ENCODE data around the gene POLN.

DNA sequence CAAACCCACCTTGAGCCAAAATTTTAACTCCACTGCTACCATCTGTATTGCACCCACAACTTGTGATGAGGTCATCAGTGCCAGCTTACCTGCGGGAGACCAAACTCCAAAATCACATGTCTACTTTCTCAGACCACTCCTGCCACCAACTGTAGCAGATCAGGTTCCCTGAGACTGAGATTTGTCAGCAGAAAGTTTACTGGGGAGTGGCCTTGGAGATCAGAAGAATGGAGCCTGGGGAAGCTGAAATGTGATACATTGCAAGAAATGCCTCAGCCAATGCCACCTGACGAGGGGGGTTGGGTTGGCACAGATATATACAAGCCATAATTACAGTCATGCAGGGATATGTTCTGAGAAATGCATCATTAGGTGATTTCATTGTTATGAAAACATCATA, 19.1 kb downstream of the POLN start:
- TF ChIP-seq, protein P1, sequence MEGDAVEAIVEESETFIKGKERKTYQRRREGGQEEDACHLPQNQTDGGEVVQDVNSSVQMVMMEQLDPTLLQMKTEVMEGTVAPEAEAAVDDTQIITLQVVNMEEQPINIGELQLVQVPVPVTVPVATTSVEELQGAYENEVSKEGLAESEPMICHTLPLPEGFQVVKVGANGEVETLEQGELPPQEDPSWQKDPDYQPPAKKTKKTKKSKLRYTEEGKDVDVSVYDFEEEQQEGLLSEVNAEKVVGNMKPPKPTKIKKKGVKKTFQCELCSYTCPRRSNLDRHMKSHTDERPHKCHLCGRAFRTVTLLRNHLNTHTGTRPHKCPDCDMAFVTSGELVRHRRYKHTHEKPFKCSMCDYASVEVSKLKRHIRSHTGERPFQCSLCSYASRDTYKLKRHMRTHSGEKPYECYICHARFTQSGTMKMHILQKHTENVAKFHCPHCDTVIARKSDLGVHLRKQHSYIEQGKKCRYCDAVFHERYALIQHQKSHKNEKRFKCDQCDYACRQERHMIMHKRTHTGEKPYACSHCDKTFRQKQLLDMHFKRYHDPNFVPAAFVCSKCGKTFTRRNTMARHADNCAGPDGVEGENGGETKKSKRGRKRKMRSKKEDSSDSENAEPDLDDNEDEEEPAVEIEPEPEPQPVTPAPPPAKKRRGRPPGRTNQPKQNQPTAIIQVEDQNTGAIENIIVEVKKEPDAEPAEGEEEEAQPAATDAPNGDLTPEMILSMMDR (IDR thresholded peaks at IDR 0.05): no peak
- TF ChIP-seq POLR2A (IDR thresholded peaks at IDR 0.05): no peak
- TF ChIP-seq EP300 (IDR thresholded peaks at IDR 0.05; ENCODE audit: low read depth): no peak
- no peak for TF ChIP-seq POLR2AphosphoS5 (IDR thresholded peaks at IDR 0.05)

Measured in transverse colon (tissue), 4 donors.